Vagina (tissue), 2 donors: ENCODE data around the gene PTN.

Source experiments
- CTCF ChIP-seq, 3 experiments: fragments of 450-650 bp in 2 of 3; fragments of 200-600 bp in 1 of 3; sonication (generic) in 1 of 3; IDR thresholded peaks; one replicate each; pipeline ENCODE4 v1.5.1; 2017 to 2019; ENCODE audit warnings: antibody characterized with exemption in 3 of 3, mild to moderate bottlenecking in 2 of 3, moderate library complexity in 2 of 3
- POLR2AphosphoS5 ChIP-seq, 2 donors: sonication (generic); formaldehyde crosslinking; IDR thresholded peaks; one replicate each; pipeline ENCODE4 v1.9.0; 2017; ENCODE audit warnings: antibody characterized with exemption in 2 of 2, mild to moderate bottlenecking in 2 of 2, low read depth in 1 of 2; ENCODE audit not compliant: insufficient read depth in 1 of 2

DNA sequence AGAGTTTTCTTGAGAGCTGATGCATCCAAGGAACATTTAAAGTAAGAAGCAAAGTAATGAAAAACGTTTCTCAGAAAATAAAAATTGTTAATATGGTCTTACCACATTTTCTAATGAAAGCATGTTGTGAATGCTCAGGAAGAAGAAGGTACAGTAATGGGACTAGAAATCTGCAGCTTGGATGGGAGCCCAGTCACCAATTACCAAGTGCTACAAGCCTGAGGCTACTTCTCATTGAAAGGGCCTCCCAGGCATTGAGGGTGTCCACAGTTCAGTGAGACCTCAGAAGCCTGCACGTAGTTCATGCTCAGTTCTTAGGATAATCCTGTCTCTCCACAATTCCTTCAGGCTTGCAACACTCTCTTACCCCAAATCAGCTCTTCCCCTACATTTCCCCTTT is 17.6 kb downstream of the PTN start:
- TF ChIP-seq CTCF (IDR thresholded peaks at IDR 0.05) (no peak), POLR2AphosphoS5 (IDR thresholded peaks at IDR 0.05; ENCODE audit: insufficient read depth in 1 of 2, low read depth in 1 of 2) (no peak)
